ENCODE results near the gene MEGF6.

Gene MEGF6

DNA sequence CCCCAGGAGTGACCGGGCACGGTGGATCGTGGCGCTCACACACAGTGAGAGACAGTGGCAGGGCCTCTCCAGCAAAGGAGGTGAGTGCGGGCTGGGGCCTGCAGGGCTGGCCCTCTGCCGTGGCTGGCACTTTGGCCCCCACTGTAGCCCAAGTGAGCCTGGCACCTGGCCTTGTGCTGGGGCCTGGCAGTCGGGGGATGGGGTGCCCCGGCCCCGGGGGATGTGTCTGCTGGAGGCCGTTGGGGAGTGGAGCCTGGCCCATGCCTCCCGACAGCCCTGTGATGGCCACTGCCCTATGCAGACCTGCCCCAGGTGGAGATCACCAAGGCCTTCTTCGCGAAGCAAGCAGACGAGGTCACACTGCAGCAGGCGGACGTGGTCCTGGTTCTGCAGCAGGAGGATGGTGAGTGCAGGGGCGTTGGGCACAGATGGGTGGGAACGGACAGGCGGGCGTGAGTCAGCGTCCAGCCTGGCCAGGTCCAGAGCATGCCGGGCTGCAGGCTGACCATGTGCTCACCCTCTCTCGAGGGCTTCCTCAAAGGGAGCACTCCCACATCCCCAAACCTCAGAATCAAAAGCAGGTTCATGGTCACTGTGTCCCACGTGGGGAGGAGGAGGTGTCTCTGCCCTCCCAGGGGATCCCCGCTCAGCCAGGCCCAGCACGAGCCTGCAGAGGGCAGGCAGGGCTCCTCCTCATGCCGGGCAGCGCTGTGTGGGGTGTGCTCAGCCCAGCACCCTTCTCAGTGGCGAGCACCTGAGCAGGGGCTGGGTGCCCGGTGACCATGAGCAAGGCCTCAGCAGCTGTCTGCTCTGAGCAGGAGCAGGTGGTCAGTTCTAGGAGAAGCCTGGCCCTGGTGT, 131.6 kb downstream of the MEGF6 start:
- no peak for DNase-seq

DNA sequence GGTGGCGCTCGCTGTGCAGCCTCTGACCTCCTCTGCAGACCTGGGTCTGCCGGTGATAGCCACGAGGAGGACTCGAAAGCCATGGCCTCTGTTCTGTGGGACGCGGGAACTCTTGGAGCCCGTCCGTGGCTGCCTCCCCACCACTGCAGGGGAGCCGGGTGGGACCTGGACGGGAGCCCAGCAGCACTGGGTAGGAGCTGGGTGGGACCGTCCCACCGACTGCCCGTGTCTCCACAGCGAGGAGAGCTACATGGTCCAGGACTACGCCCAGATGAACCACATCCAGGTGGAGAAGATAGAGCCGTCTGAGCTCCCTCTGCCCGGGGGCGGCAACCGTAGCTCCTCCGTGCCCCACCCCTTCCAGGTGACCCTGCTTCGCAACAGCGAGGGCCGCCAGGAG, 133.1 kb downstream of the MEGF6 start:
- no peak for DNase-seq

DNA sequence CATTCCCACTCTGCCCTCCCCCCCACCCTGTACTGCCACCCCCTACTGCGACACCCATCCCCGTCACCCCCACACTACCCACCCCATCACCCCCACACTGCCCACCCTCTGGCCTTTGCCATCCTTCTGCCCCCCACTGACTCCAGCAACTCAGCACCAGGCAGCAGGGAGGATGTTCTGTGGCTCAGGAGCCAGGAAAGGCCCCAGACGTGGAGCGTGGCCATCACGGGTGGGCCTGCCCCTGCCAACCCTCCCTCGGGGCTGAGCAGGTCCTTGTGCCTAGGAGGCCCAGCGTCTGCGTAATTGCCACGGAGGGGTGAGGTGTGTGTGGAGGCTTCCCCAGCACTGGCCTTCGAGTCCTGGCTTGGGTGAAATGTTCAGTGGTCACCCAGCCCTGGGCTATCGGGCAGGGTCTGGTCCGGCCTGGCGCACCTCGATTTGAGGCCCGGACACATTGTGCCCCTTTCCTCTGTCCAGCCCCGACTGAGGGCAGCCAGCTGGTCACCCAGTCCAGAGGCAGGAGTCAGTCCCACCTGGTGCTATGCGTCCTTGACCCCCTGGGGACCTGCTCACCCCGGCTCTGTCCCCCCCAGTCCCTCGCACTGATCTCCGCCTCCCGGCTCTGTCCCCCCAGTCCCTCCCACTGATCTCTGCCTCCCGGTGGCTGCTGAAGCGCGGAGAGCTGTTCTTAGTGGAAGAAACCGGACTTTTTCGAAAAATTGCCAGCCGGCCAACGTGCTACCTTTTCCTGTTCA, 133.9 kb downstream of the MEGF6 start:
- DNase-seq, result no peak

DNA sequence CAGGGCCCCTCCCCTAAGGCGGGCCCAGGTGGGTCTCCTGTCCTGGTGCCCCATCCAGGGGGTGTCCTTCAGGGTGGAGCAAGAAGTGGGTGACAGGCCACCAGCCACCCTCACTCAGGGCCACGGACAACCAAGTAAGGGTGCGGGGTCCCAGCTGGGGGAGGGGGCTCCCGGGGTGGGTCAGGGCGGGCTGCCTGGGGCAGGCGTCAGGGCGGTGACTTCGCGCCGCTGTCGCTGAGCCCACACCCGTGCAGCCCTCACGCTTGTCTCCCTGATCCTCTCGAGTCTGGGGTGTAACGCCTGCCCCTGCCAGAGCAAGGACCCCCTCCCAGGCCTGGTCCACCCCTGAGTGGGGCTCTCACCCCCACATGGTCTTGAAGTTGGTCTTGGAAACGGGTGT, 134.6 kb downstream of the MEGF6 start:
- no peak for DNase-seq

DNA sequence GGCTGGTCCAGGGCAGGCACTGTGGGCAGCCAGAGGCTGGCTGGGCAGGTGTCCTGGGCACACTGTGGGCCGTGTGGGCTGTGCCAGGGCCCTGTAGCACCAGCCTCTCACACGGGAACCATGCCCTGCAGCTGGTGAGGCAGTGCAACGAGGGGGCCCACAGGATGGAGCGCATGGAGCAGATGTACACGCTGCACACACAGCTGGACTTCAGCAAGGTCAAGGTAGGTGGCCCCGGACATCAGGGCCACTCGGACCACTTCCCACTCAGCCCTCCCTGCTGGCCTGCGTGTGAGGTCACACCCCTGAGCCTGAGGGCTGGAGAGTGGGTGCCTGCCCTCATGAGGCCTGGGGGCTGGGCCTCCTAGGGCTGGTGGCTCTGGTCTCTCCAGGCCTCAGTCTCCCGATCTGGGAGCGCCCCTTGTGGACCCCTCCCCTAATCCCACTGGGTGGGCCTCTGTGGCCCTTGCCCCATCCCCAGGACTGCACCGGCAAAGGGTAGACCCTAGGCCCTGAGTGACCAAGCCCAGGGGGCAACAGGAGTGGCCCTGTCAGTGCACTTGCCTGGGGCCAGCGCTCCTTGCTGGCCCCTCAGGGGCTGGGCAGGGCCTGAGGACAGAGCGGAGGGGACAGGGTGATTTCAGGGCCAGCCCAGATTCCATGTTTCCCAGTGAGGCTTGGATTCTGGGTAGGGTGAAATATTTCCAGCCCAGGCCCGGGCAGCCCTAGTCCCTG, 135.3 kb downstream of the MEGF6 start:
- no peak for DNase-seq

DNA sequence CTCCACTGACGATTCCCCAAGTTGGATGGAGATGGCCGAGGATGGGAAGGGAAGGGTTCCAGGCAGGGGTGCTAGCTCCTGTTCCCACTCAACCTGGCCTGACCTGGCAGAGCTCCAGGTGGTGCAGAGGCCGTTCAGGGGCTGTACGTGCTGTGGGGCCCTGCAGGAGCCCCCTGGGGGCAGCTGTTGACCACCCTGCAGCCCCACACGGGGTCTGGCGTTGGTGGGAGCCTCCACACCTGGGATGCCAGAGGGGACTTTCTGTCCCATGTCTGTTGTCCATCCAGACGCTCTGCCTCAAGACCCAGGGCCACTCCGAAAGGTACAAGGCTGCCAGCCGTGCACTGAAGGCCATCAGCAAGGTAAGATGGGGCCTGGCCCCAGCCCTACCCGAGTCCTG, 136.9 kb downstream of the MEGF6 start:
- DNase-seq, result no peak

DNA sequence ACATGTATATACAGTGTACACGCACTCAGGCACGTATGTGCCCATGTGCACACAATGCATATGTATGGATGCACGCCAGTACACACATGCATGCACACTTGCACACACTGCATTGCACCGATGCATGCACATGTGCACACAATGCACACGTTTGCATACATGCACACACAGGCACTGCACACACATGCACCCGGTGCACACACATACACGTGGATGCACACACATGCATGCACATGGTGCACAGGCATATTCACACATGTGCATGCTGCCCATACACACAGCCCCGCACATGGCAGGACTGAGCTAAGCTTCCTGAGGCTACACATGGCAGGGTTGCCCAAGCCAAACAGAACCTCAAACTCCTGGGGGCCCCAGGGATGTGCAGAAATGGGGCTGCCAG, 137.3 kb downstream of the MEGF6 start:
- no peak for DNase-seq

DNA sequence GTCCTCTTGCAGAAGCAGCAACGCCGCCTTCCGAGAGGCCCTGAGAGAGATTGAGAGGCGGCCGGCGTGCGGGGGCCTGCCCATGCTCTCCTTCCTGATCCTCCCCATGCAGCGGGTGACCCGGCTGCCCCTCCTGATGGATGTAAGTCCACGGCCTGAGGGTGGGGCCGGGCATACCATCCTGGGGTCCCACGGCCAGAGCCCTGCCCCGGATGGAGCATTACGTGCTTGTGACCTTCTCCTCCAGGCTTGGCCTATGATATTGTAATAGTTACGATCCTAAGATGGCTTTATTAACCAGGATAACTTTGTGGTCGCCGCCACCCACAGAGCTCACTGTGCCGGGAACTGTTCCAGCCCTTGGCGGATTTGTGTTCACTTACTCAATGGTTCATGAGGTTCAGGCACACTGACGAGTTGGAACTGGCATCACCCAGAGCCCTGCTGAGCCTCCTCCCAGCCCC, 137.9 kb downstream of the MEGF6 start:
- peak; percentile 68 for DNase-seq

DNA sequence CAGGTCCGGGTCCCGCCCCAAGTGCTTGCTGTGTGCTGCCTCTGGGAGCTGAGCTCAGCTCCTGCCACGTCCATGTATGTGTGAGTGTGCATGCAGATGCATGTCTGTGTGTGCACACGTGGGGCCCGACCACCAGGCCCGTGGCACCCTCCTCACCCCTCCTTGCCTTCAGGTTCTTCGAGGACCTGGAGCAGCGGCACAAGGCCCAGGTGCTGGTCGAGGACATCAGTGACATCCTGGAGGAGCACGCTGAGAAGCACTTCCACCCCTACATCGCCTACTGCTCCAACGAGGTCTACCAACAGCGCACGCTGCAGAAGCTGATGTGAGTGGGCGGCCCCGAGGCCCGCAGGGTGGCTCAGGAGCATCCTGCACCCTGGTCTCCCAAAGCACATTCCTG, 138.4 kb downstream of the MEGF6 start:
- DNase-seq, result no peak

DNA sequence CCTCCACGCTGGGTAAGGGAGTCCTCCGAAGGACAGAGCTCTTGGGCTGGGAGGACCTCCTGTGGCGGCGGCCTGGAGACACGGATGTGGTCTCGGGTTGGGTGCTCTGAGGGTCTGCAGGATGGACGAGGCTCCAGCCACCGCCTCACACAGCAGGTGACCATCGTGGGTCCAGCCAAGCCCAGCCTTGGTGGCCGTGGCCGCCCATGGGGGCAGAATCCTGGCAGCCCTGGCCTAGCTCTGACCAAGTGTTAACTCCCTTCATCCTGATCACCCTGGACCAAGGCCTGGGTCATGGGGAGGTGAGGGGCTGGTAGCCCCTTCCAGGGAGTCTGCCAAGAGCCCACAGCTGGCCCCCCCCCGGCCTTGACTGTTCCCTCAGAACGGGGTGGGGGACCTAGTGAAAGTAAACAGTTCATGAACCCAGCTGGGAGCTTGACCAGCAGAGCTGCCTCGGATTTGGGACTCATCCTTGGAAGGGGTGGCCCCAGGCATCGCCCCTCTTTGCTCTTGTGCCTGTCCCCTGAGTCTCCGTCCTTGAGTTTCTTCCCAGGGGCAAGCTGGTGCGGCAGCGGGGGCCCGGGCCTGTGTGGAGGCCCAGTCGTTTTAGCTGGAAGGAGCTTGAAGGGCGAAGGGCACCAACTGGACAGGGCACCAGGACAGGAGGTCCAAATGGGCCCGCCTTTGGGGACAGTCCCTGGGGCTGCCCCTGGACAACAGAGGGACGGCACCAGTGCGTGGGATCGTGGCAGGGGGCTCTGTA, 139.0 kb downstream of the MEGF6 start:
- DNase-seq, result no peak

DNA sequence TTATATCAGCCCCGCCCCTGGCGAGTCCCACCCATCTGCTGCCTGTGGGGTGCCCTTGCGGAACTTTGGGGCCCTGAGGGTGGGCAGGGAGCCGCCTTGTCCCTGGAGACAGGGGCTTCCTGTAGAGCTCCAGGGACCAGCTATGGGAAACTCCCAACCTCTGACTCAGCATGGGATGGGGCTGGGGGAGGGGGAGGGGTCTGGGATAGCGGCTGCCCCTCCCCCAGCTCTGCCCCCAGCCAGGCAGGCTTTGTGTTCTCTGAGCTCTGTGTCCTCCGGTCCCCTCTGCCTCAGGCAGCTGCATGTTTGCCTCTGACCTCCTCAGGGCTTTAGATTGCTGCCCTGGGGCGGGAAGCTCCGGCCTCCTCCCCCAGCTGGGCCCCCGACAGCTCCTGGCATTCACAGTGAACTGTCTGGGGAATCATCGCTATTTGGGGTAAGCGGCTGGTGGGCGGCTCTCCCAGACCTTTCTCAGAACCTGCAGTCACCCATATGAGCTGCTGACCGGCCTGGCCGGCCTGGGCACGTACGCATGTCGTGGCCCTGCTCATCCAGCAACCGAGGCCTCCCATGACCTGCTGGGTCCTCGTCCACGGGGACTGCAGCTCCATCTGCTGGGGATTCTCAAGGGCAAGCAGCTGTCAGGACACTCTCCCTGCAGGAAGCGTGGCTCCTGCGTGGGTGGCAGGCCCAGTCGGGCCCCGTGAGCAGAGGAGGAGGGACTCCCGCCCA, 139.8 kb downstream of the MEGF6 start:
- DNase-seq, result no peak

DNA sequence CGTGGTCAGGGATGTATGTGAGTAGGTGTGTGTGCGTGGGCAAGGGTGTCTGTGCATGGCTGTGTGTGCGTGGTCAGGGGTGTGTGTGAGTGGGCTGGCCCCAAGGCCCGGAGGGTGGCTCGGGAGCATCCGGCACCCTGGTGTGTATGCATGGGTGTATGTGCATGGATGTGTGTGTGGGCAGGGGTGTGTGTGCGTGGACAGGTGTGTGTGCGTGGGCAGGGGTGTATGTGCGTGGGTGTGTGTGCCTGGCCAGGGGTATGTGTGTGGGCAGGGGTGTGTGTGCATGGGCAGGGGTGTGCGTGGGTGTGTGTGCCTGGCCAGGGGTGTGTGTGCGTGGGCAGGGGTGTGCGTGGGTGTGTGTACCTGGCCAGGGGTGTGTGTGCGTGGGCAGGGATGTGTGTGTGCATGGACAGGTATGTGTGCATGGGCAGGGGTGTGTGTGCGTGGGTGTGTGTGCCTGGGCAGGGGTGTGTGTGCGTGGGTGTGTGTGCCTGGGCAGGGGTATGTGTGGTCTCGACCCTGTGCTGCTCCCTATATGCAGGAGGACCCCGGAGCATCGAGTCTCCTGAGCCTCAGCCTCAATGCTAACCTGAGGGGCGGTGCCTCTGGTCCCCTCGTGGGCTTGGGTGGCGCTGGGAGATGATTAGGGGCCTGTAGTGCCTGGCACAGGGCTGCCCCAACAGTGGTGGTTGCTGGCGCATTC, 140.5 kb downstream of the MEGF6 start:
- DNase-seq, result no peak

DNA sequence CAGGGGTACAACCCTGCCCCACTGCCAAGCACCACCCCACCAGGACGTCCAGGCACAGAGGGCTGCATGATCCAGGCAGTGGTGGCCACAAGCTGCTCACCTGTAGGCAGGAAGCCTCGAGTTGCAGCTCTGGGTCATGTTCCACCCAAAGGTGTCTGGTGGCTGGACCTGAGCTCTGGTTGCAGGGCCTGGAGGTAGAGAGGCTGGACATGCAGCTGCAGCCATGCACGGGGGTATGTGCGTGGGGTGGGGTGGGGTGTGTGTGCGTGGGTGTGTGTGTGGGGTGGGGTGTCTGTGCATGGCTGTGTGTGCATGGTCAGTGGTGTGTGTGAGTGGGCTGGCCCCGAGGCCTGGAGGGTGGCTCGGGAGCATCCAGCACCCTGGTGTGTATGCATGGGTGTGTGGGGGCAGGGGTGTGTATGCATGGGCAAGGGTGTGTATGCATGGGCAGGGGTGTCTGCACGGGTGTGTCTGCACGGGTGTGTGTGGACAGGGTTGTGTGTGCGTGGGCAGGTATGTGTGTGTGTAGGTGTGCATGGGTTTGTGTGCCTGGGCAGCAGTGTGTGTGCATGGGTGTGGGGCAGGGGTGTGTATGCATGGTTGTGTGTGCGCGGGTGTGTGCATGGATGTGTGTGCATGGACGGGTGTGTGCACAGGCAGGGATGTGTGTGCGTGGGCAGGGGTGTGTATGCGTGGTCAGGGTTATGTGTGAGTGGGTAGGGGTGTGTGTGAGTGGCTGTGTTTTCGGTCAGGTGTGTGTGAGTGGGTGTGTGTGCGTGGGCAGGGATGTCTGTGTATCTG, 141.3 kb downstream of the MEGF6 start:
- DNase-seq, result no peak

DNA sequence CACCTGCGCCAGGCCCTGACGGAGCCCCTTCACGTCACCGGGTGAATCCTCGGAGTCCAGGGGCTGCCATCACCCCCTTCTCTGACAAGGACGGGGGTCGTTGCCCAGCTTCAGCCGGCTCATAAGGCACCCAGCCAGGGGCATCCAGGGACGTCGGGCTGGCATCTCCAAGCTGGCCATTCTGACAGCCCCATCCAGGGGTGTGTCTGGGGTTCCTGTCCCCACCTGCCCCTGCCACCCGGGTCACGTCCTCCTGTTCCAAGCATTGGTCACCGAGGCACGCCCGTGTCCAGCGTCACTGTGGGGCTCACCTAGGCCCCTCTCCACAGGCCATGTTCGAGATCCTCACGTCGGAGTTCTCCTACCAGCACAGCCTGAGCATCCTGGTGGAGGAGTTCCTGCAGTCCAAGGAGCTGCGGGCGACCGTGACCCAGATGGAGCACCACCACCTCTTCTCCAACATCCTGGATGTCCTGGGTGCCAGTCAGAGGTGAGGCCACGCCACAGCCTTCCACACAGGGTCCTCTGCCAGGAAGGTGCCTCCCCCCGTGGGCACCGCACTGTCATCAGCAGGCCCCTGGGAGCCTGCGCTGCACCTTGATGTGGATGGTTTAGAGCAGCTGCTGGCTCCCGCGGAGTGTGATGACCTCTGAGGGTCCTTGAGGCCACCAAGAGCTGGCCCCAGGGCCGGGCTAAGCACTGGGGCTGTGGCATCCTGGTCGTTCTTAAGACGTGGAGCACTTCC, 142.0 kb downstream of the MEGF6 start:
- no peak for DNase-seq

DNA sequence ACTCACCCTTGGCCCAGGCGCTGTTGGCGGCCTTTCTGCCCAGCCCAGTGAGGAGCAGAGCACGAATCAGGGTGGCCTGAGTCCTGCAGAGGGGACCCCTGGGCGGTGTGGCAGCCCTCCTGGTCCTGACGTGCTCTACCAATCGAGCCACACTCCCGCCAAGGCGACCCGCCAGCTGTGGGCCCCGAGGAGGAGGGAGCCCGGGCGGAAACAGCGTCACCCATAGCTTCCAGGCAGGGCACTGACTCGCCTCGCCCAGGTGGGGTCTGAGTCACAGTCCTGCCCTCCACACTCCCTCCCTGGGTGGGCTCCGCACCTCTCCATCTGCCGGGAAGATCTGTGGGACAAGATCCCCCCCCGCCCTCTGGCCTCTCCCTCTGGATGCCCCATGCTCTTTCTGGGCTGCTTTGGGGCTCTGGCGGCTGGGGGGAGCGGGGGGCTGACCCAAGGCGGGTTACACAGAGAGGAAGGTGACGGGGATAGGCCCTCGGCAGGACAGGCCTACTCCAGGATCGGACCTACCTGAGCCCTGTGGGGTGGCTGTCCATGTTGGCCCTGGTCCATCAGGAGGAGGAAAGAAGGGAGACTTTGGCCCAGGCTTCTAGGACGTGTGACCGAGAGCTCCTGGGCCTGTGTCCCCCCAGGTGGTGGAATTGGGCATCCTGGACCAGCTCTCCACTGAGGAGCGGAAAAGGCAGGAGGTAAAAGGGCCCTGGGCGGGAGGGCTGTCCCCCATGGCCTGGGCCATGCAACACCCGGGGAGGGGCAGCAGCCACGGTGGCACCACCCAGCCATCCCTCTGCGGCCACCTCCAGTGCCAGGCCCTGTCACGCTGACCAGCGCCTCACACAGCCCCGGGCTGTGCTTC, 142.8 kb downstream of the MEGF6 start:
- no peak for DNase-seq

DNA sequence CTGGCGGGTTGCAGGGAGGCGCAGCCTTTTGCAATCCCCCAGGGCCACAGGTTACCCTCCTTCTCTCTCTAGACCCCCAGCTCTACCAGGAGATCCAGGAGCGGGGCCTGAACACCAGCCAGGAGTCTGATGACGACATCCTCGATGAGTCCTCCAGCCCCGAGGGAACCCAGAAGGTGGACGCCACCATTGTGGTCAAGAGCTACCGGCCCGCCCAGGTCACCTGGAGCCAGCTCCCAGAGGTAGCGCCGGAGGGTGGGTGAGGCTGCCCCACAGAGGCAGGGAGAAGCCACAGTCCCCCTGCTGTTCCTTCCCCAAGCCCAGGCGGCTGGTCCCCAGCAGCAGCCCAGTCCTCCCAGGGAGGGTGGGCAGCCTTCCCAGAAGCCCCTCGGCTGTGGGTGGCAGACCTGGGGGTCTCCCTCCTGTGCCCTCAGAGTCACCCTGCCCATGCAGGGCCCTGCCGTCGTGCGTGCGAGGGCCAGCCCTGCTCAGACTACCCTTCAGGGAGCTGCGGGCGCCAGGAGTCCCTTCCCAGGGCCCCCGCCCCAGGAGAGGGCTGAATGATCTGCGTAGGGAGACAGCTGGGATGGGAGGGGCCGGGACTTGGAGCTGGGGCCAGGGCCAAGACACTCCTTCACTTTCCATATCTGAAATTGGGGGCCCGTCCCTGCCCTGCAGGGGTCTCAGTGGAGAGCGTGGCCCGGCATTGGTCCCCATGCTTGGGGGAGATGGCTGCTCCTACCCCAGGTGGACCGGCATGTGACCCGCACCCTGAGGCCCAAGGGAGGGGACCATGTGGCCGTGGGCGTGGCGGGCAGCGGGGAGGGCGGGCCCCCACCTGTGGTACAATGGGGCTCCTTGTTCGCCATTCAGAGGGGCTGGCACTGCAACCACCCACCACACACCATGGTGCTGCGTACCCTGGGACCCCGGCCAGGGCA, 143.9 kb downstream of the MEGF6 start:
- no peak for DNase-seq

DNA sequence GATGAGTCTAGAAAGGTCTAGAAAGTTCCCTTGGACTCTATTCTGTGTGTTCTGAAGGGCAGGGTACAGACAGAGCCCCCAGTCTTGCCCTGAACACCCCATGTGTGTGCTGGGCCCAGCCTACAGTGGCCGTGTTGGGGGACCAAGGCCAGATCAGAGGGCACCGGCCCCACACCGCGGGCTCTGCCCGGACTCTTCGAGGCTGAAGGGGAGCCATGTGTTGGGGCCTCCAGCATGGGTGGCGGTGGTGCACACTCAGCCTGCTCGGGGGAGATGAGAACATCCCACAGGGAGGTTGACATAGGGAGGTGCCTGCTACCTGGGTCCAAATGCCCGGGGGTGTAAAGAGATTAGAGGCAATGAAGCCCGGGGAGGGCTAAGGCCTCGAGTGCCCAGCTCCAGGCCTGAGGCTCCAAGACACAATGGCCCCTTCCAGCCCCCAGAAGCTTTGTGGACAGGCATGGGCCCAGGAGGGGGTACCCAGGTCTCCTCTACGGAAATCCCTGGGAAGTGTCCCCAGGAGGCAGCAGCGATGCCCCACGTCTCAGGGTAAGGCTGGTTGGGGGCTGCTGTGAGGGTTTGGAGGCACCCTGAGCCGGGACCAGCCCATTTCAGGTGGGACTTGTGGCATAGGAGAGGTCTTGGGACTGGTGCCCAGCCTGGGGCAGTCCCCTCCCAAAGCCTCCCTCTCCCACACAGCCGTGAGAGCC, 144.8 kb downstream of the MEGF6 start:
- DNase-seq, result no peak

Measured in right forelimb (tissue), 1 donor.